ENCODE measurements around the gene ARFGEF3. TPM values are rescaled to one million over a fixed set of nuclear protein-coding genes. Genes with fewer than 3 reads are reported as not detected.

The ARFGEF3 gene
- total and polyA plus RNA-seq, 2 donors (not counting 1 experiment from before 2014, with no cell fraction given) = not detected

- intact Hi-C loops (cut with micrococcal nuclease) = no loop called here
- H3K27ac Mint-ChIP-seq = no peak overlapping the region
- H3K9me3 Mint-ChIP-seq (ENCODE audit: insufficient read depth) = no peaks in the 10 kb centered on the region
- H2AFZ ChIP-seq (ENCODE audit: insufficient read depth, low read depth, low read length, poor library complexity, severe bottlenecking) = no peak overlapping the region
- H3K27me3 Mint-ChIP-seq = peaks cover 18% of the 10 kb centered on the region
- H3K36me3 ChIP-seq (replicated peaks in 1 of 2; ENCODE audit: control extremely low read depth in 1 of 2, control insufficient read depth in 1 of 2, extremely low read depth in 1 of 2, insufficient read depth in 2 of 2, low read length in 1 of 2) = no peaks in the 10 kb centered on the region
- H4K20me1 ChIP-seq (ENCODE audit: control insufficient read depth, insufficient read depth, low read length, poor library complexity, severe bottlenecking) = no peaks in the 10 kb centered on the region
- WGBS (ENCODE audit: insufficient coverage) = no CpG with 5 or more reads among the region's 8 CpGs
- H3K9me3 ChIP-seq (ENCODE audit: control extremely low read depth in 1 of 3, control insufficient read depth in 2 of 3, insufficient read depth in 1 of 3, low read length in 2 of 3) = peaks cover 0 to 3% (median 0%) of the 10 kb centered on the region in 3 donors
- CTCF ChIA-PET = no interaction called here
- H3K4me1 Mint-ChIP-seq = no peaks in the 10 kb centered on the region
- H3K4me3 ChIP-seq (ENCODE audit: control extremely low read depth in 1 of 5, extremely low read depth in 1 of 5, insufficient read depth in 1 of 5, low read depth in 2 of 5, low read length in 4 of 5) = no peak overlapping the region
- POLR2A ChIA-PET = no interaction called here
- H3K27ac ChIP-seq (ENCODE audit: low read length in 2 of 2) = no peak overlapping the region
- TF ChIP-seq CTCF (IDR thresholded peaks at IDR 0.05) (no peak), EZH2 (IDR thresholded peaks at IDR 0.05; ENCODE audit: borderline replicate concordance, insufficient read depth, low read depth, low read length, poor library complexity, severe bottlenecking) (no peak)
- H3K4me1 ChIP-seq (ENCODE audit: control insufficient read depth in 2 of 2, insufficient read depth in 2 of 2, low read length in 2 of 2) = no peaks in the 10 kb centered on the region
- DNase-seq (no peak), ATAC-seq (ENCODE audit: low read depth) (no peak)
- H3K79me2 ChIP-seq (ENCODE audit: control insufficient read depth, insufficient read depth, low read length) = no peaks in the 10 kb centered on the region
- peaks cover 0 to 2% (median 0%) of the 10 kb centered on the region in 4 experiments for H3K27me3 ChIP-seq (replicated peaks in 1 of 4; ENCODE audit: control extremely low read depth in 1 of 4, control insufficient read depth in 3 of 4, insufficient read depth in 4 of 4, low read length in 3 of 4)
- H3K4me3 Mint-ChIP-seq = no peak overlapping the region
- no peak overlapping the region for H3K4me2 ChIP-seq (replicated peaks; ENCODE audit: low read depth, low read length, poor library complexity, severe bottlenecking)
- H3K9ac ChIP-seq (ENCODE audit: low read length) = no peak overlapping the region
These were observed 174.5 kb downstream of the ARFGEF3 start for GRCh38 chr6:138336221-138336620.

- Mint-ChIP-seq H3K27ac (no peak overlapping the region), H3K9me3 (ENCODE audit: insufficient read depth) (no peaks in the 10 kb centered on the region), H3K4me1 (no peaks in the 10 kb centered on the region), H3K27me3 (peaks cover 16% of the 10 kb centered on the region), H3K4me3 (no peak overlapping the region)
- Histone ChIP-seq H3K79me2 (ENCODE audit: control insufficient read depth, insufficient read depth, low read length) (no peaks in the 10 kb centered on the region), H3K4me1 (ENCODE audit: control insufficient read depth in 2 of 2, insufficient read depth in 2 of 2, low read length in 2 of 2) (no peaks in the 10 kb centered on the region), H3K9me3 (ENCODE audit: control extremely low read depth in 1 of 3, control insufficient read depth in 2 of 3, insufficient read depth in 1 of 3, low read length in 2 of 3) (peaks cover 0 to 3% (median 0%) of the 10 kb centered on the region in 3 donors), H3K27ac (ENCODE audit: low read length in 2 of 2) (no peak overlapping the region), H3K36me3 (replicated peaks in 1 of 2; ENCODE audit: control extremely low read depth in 1 of 2, control insufficient read depth in 1 of 2, extremely low read depth in 1 of 2, insufficient read depth in 2 of 2, low read length in 1 of 2) (no peaks in the 10 kb centered on the region), H3K4me2 (replicated peaks; ENCODE audit: low read depth, low read length, poor library complexity, severe bottlenecking) (no peak overlapping the region), H4K20me1 (ENCODE audit: control insufficient read depth, insufficient read depth, low read length, poor library complexity, severe bottlenecking) (no peaks in the 10 kb centered on the region), H3K27me3 (replicated peaks in 1 of 4; ENCODE audit: control extremely low read depth in 1 of 4, control insufficient read depth in 3 of 4, insufficient read depth in 4 of 4, low read length in 3 of 4) (peaks cover 0 to 2% (median 0%) of the 10 kb centered on the region in 4 experiments), H2AFZ (ENCODE audit: insufficient read depth, low read depth, low read length, poor library complexity, severe bottlenecking) (no peak overlapping the region), H3K9ac (ENCODE audit: low read length) (no peak overlapping the region), H3K4me3 (ENCODE audit: control extremely low read depth in 1 of 5, extremely low read depth in 1 of 5, insufficient read depth in 1 of 5, low read depth in 2 of 5, low read length in 4 of 5) (no peak overlapping the region)
- ChIA-PET POLR2A (no interaction called here), CTCF (no interaction called here)
- intact Hi-C loops (cut with micrococcal nuclease) = no loop called here
- 92% methylated on average over 2 of the region's 4 CpGs for WGBS (ENCODE audit: insufficient coverage)
- no peak for TF ChIP-seq EZH2 (IDR thresholded peaks at IDR 0.05; ENCODE audit: borderline replicate concordance, insufficient read depth, low read depth, low read length, poor library complexity, severe bottlenecking)
- TF ChIP-seq CTCF (IDR thresholded peaks at IDR 0.05) = no peak
- DNase-seq = no peak
- ATAC-seq (ENCODE audit: low read depth) = no peak
These were observed 175.3 kb downstream of the ARFGEF3 start for GRCh38 chr6:138337076-138337475.
